SK-N-MC (cell line): Measurements from ENCODE around the gene PSTPIP1.

Experiments
- DNase-seq: peaks from one replicate; pipeline ENCODE4 v3.0.0-alpha.2; 2011; ENCODE audit warnings: low read depth, low spot score
- H3K27ac ChIP-seq: fragments of 200-600 bp; sonication (generic); 2 replicates; pipeline ENCODE4 v1.5.1; 2016; ENCODE audit warnings: mixed run types
- H3K36me3 ChIP-seq: fragments of 200-600 bp; sonication (generic); 2 replicates; pipeline ENCODE4 v1.6.1; 2017; ENCODE audit warnings: antibody characterized with exemption, low read length, mixed read lengths; ENCODE audit not compliant: insufficient read depth
- H3K4me3 ChIP-seq: fragments of 200-600 bp; sonication (generic); 2 replicates; pipeline ENCODE4 v1.5.1; 2016
- H3K9ac ChIP-seq: fragments of 200-600 bp; sonication (generic); 2 replicates; pipeline ENCODE4 v1.8.0; 2017; ENCODE audit warnings: mixed run types, mixed read lengths; ENCODE audit not compliant: insufficient read length
- H3K9me3 ChIP-seq: fragments of 200-600 bp; sonication (generic); 2 replicates; pipeline ENCODE4 v1.6.1; 2017; ENCODE audit warnings: low read depth, mild to moderate bottlenecking, antibody characterized with exemption, low read length, moderate library complexity, mixed read lengths
- EZH2 ChIP-seq: fragments of 200-600 bp; sonication (generic); IDR thresholded peaks from one replicate; pipeline ENCODE4 v1.6.1; 2017; ENCODE audit warnings: antibody characterized with exemption
- FOXP2 ChIP-seq: optimal IDR thresholded peaks from 2 replicates; pipeline ENCODE3; 2011; ENCODE audit warnings: mild to moderate bottlenecking, moderate library complexity; ENCODE audit not compliant: insufficient read depth; ENCODE audit errors: extremely low read length, control extremely low read depth
- POLR2AphosphoS5 ChIP-seq: IDR thresholded peaks from 2 replicates; pipeline ENCODE4 v1.6.1; 2012; ENCODE audit warnings: mild to moderate bottlenecking, low read depth, low read length, borderline replicate concordance

PSTPIP1 gene

GRCh38 chr15:77064539-77065308 lies 69.8 kb downstream of the PSTPIP1 start:
- Histone ChIP-seq H3K27ac (peak overlapping the region; percentile 59), H3K36me3 (peaks cover 16% of the 10 kb centered on the region), H3K4me3 (no peak overlapping the region), H3K9ac (no peak overlapping the region), H3K9me3 (no peaks in the 10 kb centered on the region)
- no peak for DNase-seq
- TF ChIP-seq FOXP2 = no peak
- no peak for TF ChIP-seq EZH2
- no peak for TF ChIP-seq POLR2AphosphoS5

GRCh38 chr15:77066971-77067690 lies 72.2 kb downstream of the PSTPIP1 start:
- Histone ChIP-seq H3K9me3 (no peaks in the 10 kb centered on the region), H3K27ac (0 out of 2 replicates have a peak overlapping the region, but pooled peaks have one; percentile 62), H3K9ac (no peak overlapping the region), H3K4me3 (peak overlapping the region; percentile 53), H3K36me3 (peaks cover 16% of the 10 kb centered on the region)
- TF ChIP-seq FOXP2 = no peak
- no peak for DNase-seq

GRCh38 chr15:77067691-77068367 lies 72.9 kb downstream of the PSTPIP1 start:
- no peak overlapping the region for H3K9ac ChIP-seq
- TF ChIP-seq EZH2 (no peak), FOXP2 (no peak), POLR2AphosphoS5 (no peak)
- peak overlapping the region; percentile 62; the same call in 1 of the 2 replicates for H3K27ac ChIP-seq
- H3K36me3 ChIP-seq = peaks cover 16% of the 10 kb centered on the region
- DNase-seq = no peak
- peak overlapping the region; percentile 53 for H3K4me3 ChIP-seq
- H3K9me3 ChIP-seq = no peaks in the 10 kb centered on the region

- Histone ChIP-seq H3K4me3 (no peak overlapping the region), H3K9ac (no peak overlapping the region), H3K36me3 (peaks cover 16% of the 10 kb centered on the region), H3K27ac (no peak overlapping the region; the same call in 1 of the 2 replicates), H3K9me3 (no peaks in the 10 kb centered on the region)
- no peak for TF ChIP-seq EZH2
- no peak for TF ChIP-seq POLR2AphosphoS5
- no peak for TF ChIP-seq FOXP2
- DNase-seq = no peak
Measured at GRCh38 chr15:77068633-77069032, 73.7 kb downstream of the PSTPIP1 start.

GRCh38 chr15:77069521-77070121 lies 74.7 kb downstream of the PSTPIP1 start:
- peak overlapping the region; percentile 96 for H3K4me3 ChIP-seq
- H3K36me3 ChIP-seq = peaks cover 13% of the 10 kb centered on the region
- DNase-seq = no peak
- no peak for TF ChIP-seq FOXP2
- TF ChIP-seq EZH2 = no peak
- no peak; the same call in 1 of the 2 replicates for TF ChIP-seq POLR2AphosphoS5
- peak overlapping the region; percentile 94 for H3K9ac ChIP-seq
- H3K27ac ChIP-seq = no peak overlapping the region
- H3K9me3 ChIP-seq = no peaks in the 10 kb centered on the region

- no peak for DNase-seq
- TF ChIP-seq POLR2AphosphoS5 (no peak), EZH2 (no peak), FOXP2 (no peak)
- Histone ChIP-seq H3K36me3 (peaks cover 13% of the 10 kb centered on the region), H3K27ac (peak overlapping the region; percentile 78; the same call in 1 of the 2 replicates), H3K9ac (peak overlapping the region; percentile 94), H3K4me3 (peak overlapping the region; percentile 96), H3K9me3 (no peaks in the 10 kb centered on the region)
Measured at GRCh38 chr15:77070180-77070494, 75.2 kb downstream of the PSTPIP1 start.

GRCh38 chr15:77070495-77071304 lies 75.8 kb downstream of the PSTPIP1 start, which contains the start of gene TSPAN3:
Gene TSPAN3, minus strand, starts transcription at chr15:77071109. Its CDS starts 155 bp downstream, at chr15:77070954.
- DNase-seq = no peak
- peak within 1 kb of the TSS; percentile 78; the same call in 1 of the 2 replicates for H3K27ac ChIP-seq
- H3K9me3 ChIP-seq = no peaks in the 10 kb centered on the region
- peak within 1 kb of the TSS; percentile 96 for H3K4me3 ChIP-seq
- peak within 1 kb of the TSS; percentile 94 for H3K9ac ChIP-seq
- peaks cover 13% of the 10 kb centered on the region for H3K36me3 ChIP-seq
- TF ChIP-seq FOXP2 (no peak), EZH2 (no peak), POLR2AphosphoS5 (peak; percentile 88; the same call in 1 of the 2 replicates)
